NT2/D1 (cell line): ENCODE data around the gene ADSS1.

Experiments
- DNase-seq: peaks from one replicate; pipeline ENCODE4 v3.0.0-alpha.2; 2011; ENCODE audit warnings: low read depth, low spot score
- H3K27me3 ChIP-seq: 2 replicates; pipeline ENCODE4 v1.6.0; 2011; ENCODE audit warnings: mild to moderate bottlenecking; ENCODE audit not compliant: insufficient read length, insufficient read depth
- H3K36me3 ChIP-seq: 2 replicates; pipeline ENCODE4 v1.6.1; 2011; ENCODE audit warnings: mild to moderate bottlenecking, low read length, mixed read lengths; ENCODE audit not compliant: insufficient read depth, insufficient read length
- H3K4me1 ChIP-seq: 2 replicates; pipeline ENCODE4 v1.5.1; 2011; ENCODE audit not compliant: insufficient read depth, insufficient read length
- H3K4me3 ChIP-seq: 2 replicates; pipeline ENCODE4 v1.5.1; 2011; ENCODE audit warnings: low read depth; ENCODE audit not compliant: insufficient read length
- H3K9ac ChIP-seq: 2 replicates; pipeline ENCODE4 v1.6.0; 2011; ENCODE audit warnings: low read depth; ENCODE audit not compliant: insufficient read length
- H3K9me3 ChIP-seq: 2 replicates; pipeline ENCODE4 v1.5.1; 2011; ENCODE audit warnings: mild to moderate bottlenecking, low read length; ENCODE audit not compliant: insufficient read depth
- SUZ12 ChIP-seq: IDR thresholded peaks from 2 replicates; pipeline ENCODE4 v1.6.1; 2011; ENCODE audit not compliant: insufficient read length, insufficient read depth; ENCODE audit errors: extremely low read depth
- YY1 ChIP-seq: IDR thresholded peaks from 2 replicates; pipeline ENCODE4 v1.6.1; 2011; ENCODE audit not compliant: insufficient read length, insufficient read depth
- ZNF274 ChIP-seq: IDR thresholded peaks from 2 replicates; pipeline ENCODE4 v1.6.1; 2011; ENCODE audit warnings: mild to moderate bottlenecking, low read depth, low read length

ADSS1 gene

DNA sequence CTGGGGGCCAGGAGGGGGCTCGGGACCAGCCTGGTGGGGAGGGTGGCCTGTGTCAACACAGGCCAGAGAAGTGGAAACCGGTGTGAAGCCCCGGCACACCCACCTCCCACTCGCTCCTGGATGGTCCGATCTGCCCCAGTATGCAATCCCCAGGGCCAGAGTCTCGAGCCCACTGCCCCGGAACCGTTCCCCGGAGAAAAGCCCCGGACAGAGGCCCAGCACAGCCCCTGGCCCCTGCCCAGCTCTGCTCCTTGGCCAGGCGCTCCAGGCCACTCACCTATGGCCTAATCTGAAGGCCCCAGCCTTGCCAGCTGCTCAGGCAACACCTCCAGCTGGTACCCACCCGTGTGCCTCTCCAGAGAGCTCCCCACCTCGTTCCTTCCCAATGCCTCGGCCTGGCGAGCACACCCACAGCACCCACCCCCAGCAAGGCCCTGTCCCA lies 53.8 kb downstream of the ADSS1 start:
- Histone ChIP-seq H3K27me3 (no peaks in the 10 kb centered on the region), H3K9me3 (no peaks in the 10 kb centered on the region), H3K36me3 (peaks cover 72% of the 10 kb centered on the region), H3K4me1 (peaks cover 4% of the 10 kb centered on the region), H3K9ac (no peak overlapping the region), H3K4me3 (no peak overlapping the region)
- TF ChIP-seq YY1 (no peak), ZNF274 (no peak), SUZ12 (no peak)
- no peak for DNase-seq

- Histone ChIP-seq H3K9me3 (no peaks in the 10 kb centered on the region), H3K9ac (no peak overlapping the region), H3K36me3 (peaks cover 66% of the 10 kb centered on the region), H3K27me3 (no peaks in the 10 kb centered on the region), H3K4me3 (no peak overlapping the region), H3K4me1 (peaks cover 4% of the 10 kb centered on the region)
- DNase-seq, result no peak
- TF ChIP-seq SUZ12, result no peak
- no peak for TF ChIP-seq ZNF274
- no peak for TF ChIP-seq YY1
Measured at GRCh38 chr14:104778694-104779331, 54.8 kb downstream of the ADSS1 start.

DNA sequence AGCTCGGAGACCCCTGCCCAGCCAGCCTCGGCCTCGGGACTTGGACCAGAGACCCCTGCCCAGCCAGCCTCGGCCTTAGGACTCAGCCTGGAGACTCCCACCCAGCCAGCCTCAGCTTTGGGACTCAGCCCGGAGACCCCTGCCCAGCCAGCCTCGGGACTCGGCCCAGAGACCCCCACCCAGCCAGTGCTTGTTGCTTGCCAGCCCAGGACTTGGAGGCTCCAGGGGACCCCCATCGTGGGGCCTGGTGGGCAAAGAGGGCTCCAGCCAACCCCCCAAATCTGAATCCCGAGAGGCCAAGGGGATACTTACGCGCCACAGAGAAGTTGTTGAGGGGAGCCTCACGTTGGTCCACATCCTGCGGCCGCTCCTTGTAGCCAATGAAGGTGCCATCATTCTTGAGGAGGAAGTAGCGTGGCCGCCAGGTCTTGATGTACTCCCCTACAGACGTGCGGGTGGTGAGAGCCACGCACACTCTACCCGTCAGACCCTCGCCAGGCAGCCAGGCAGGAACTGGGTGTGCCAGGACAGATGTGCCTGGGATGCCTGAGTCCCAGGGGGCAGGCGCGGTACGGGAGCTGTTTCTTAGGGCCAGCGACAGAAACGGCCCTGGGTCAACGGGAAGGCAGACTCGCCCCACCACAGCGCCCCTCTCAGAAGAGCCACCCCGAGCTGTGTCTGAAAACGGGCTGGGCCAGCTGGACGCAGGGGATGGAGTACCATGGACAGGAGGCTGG lies 55.9 kb downstream of the ADSS1 start:
- TF ChIP-seq ZNF274, result no peak
- TF ChIP-seq YY1, result no peak
- TF ChIP-seq SUZ12, result no peak
- Histone ChIP-seq H3K27me3 (no peaks in the 10 kb centered on the region), H3K4me3 (no peak overlapping the region), H3K36me3 (peaks cover 62% of the 10 kb centered on the region), H3K4me1 (peaks cover 4% of the 10 kb centered on the region), H3K9ac (no peak overlapping the region), H3K9me3 (no peaks in the 10 kb centered on the region)
- DNase-seq, result no peak

DNA sequence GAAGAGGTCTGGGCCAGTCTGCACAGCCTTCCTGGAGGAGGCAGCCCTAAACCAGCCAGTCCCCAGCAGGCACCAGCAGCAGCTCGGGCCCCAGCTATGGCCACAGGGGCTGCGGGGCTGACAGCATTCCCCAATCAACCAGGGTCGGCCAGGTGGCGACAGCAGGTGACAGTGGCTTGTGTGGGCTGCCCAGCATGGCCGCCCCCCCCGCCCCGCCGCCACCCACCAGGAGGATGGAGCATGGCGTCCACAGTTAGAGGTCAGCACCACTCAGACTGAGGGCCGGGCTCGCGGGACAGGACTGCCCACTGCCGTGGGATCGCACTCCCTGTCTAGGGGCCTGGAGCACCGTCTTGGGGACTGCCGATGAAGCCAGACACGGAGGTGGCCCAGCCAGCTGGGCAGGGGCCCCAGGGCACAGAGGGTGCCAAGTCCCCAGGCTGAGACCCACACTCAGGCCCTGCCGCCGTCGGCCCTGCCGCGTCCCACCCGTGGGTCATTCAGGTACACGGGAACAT lies 56.5 kb downstream of the ADSS1 start:
- Histone ChIP-seq H3K4me1 (peaks cover 4% of the 10 kb centered on the region), H3K27me3 (no peaks in the 10 kb centered on the region), H3K36me3 (peaks cover 59% of the 10 kb centered on the region), H3K9me3 (no peaks in the 10 kb centered on the region), H3K9ac (no peak overlapping the region), H3K4me3 (no peak overlapping the region)
- DNase-seq, result no peak
- no peak for TF ChIP-seq SUZ12

DNA sequence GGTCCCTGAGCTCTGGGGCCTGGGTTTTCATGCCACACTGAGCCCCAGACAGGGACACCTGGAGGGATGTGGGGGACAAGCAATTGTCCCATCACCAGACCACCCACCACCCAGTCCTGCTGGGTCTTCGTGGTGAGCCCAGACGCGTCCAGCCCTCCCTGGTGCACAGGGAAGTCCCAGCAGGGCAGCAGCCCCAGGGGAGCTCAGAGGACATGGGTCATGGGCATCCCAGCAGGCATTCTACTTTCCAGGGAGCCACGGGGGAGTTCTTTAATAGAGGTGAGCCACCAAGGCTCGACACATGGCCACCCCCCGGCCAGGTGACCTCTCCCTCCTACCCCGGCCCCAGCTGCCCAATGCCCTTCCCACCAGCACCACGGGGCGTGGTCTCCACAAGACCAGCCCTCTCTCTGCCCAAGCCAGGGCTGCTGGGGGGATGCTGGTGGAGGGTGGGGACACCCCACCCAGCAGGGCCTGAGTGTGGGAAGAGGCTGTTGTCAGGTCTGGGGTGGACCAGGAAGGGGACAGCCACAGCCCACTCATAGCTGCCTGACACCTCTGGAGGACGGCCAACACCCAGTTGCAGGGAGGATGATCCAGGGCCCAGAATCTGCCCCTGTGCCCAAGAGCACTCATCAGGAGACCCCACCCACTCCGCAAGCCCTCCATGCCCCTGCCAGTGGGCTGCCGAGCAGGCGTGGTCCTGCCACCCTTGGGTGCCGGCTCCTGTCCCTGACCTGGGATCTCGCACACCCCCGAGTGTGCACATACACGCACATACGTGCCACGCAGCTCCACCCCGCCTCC lies 57.4 kb downstream of the ADSS1 start:
- Histone ChIP-seq H3K9me3 (no peaks in the 10 kb centered on the region), H3K4me1 (peaks cover 4% of the 10 kb centered on the region), H3K4me3 (no peak overlapping the region), H3K9ac (no peak overlapping the region), H3K36me3 (peaks cover 53% of the 10 kb centered on the region), H3K27me3 (no peaks in the 10 kb centered on the region)
- TF ChIP-seq SUZ12 (no peak), YY1 (no peak), ZNF274 (no peak)
- no peak for DNase-seq

DNA sequence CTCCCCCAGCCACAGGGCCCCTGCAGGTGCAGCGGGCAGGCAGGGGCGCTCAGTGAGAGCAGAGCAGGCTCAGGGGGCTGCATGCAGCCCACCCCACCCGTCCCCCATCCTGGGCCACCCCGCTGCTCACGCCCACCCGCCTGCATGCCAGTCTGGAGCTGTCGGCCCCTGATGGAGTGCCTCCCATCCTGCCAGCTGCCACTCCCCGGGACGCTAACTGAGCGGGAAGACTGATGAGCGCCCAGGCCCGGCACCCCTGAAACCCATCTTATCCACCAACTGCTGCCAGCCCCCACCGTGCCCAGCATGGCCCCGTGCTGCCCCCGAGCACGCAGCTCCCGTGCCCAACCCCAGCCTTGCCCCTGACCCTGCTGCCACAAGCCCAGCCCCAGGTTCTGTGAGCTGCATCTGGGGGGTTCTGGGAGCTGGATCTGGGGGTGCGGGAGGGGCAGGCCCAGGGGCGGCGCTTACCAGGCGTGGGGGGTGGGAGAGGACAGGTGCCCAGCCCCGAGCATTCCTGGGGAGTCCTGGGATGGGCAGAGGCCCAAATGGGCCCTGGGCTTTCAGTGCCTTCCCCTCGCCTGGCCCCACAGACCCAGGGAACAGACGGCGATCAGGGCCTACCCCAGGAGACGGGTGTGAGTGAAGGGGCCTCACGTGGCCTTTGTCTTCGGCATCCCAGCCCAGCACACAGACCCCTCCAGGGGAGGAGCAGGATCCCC lies 58.2 kb downstream of the ADSS1 start:
- no peak for DNase-seq
- H3K4me1 ChIP-seq, result peaks cover 4% of the 10 kb centered on the region
- H3K9ac ChIP-seq, result no peak overlapping the region
- no peak for TF ChIP-seq ZNF274
- TF ChIP-seq SUZ12, result no peak
- TF ChIP-seq YY1, result no peak
- H3K4me3 ChIP-seq, result no peak overlapping the region
- H3K9me3 ChIP-seq, result no peaks in the 10 kb centered on the region
- H3K36me3 ChIP-seq, result peaks cover 50% of the 10 kb centered on the region
- H3K27me3 ChIP-seq, result no peaks in the 10 kb centered on the region

- Histone ChIP-seq H3K9ac (no peak overlapping the region), H3K27me3 (no peaks in the 10 kb centered on the region), H3K36me3 (peaks cover 50% of the 10 kb centered on the region), H3K4me1 (peaks cover 4% of the 10 kb centered on the region), H3K9me3 (no peaks in the 10 kb centered on the region), H3K4me3 (no peak overlapping the region)
- DNase-seq, result no peak
- no peak for TF ChIP-seq YY1
- TF ChIP-seq ZNF274, result no peak
- TF ChIP-seq SUZ12, result no peak
Measured at GRCh38 chr14:104782808-104783139, 58.7 kb downstream of the ADSS1 start.
